Smooth muscle cell (in vitro differentiated cells): ENCODE data around the gene TCF7. TPM values are rescaled to one million over a fixed set of nuclear protein-coding genes. Genes with fewer than 3 reads are reported as not detected.

Experiments
- DNase-seq: peaks from one replicate; lab custom pipeline; 2025; ENCODE audit not compliant: unreplicated experiment; lab: John Stamatoyannopoulos, UW
- H2AFZ ChIP-seq: fragments of 200-600 bp; sonication (generic); 2 replicates; pipeline ENCODE4 v1.6.0; 2016; ENCODE audit warnings: antibody characterized with exemption, low read depth, mild to moderate bottlenecking
- H3F3A ChIP-seq: fragments of 200-600 bp; sonication (generic); 2 replicates; pipeline ENCODE4 v1.6.0; 2017; ENCODE audit warnings: antibody characterized with exemption, low read depth
- H3K27ac ChIP-seq: fragments of 200-600 bp; sonication (generic); 2 replicates; pipeline ENCODE4 v1.5.1; 2016; ENCODE audit warnings: low read depth, mild to moderate bottlenecking
- H3K27me3 ChIP-seq: fragments of 200-600 bp; sonication (generic); 2 replicates; pipeline ENCODE4 v1.6.1; 2016; ENCODE audit warnings: low read depth, mild to moderate bottlenecking
- H3K36me3 ChIP-seq: fragments of 200-600 bp; sonication (generic); 2 replicates; pipeline ENCODE4 v1.5.1; 2016; ENCODE audit warnings: low read depth
- H3K4me1 ChIP-seq: fragments of 200-600 bp; sonication (generic); 2 replicates; pipeline ENCODE4 v1.5.1; 2016; ENCODE audit warnings: low read depth
- H3K4me2 ChIP-seq: fragments of 200-600 bp; sonication (generic); 2 replicates; pipeline ENCODE4 v1.6.0; 2016; ENCODE audit warnings: mild to moderate bottlenecking
- H3K4me3 ChIP-seq: fragments of 200-600 bp; sonication (generic); 2 replicates; pipeline ENCODE4 v1.5.1; 2016; ENCODE audit warnings: mild to moderate bottlenecking
- H3K79me2 ChIP-seq: fragments of 200-600 bp; sonication (generic); 2 replicates; pipeline ENCODE4 v1.6.0; 2016; ENCODE audit warnings: low read depth, mild to moderate bottlenecking
- H3K9ac ChIP-seq: fragments of 200-600 bp; sonication (generic); 2 replicates; pipeline ENCODE4 v1.6.0; 2016; ENCODE audit warnings: low read depth
- H3K9me3 ChIP-seq: fragments of 200-600 bp; sonication (generic); replicated peaks from 2 replicates; pipeline ENCODE4 v1.5.1; 2016; ENCODE audit warnings: low read depth
- H4K20me1 ChIP-seq: fragments of 200-600 bp; sonication (generic); 2 replicates; pipeline ENCODE4 v1.6.0; 2016; ENCODE audit warnings: low read depth
- WGBS: methylation state at CpG from one replicate; pipeline ENCODE4 v1.1.7; 2016; ENCODE audit warnings: low lambda C conversion rate; 5-methylcytosine and 5-hydroxymethylcytosine counted together
- polyA plus RNA-seq: library from polyadenylated mRNA; unstranded; fragments of >200 nt; fragmentation: Nextera tagmentation; extraction: Ambion mirVana; gene quantifications from 2 replicates; pipeline ENCODE4 v1.2.1, GENCODE V29; 2016
- total RNA-seq: library from RNA; depleted of rRNA; stranded (reverse); fragments of >200 nt; gene quantifications from 2 replicates; pipeline ENCODE4 v1.2.3, GENCODE V29; 2014
- TF ChIP-seq, protein P1 (sequence below): fragments of 200-600 bp; sonication (generic); IDR thresholded peaks from 2 replicates; pipeline ENCODE4 v1.5.1; 2017; ENCODE audit warnings: borderline replicate concordance, mild to moderate bottlenecking, antibody characterized with exemption; ENCODE audit not compliant: insufficient read depth, poor library complexity, severe bottlenecking

The TCF7 gene
- total and polyA plus RNA-seq, 2 experiments from 2014 or later, result 1.8 to 3.4 TPM

DNA sequence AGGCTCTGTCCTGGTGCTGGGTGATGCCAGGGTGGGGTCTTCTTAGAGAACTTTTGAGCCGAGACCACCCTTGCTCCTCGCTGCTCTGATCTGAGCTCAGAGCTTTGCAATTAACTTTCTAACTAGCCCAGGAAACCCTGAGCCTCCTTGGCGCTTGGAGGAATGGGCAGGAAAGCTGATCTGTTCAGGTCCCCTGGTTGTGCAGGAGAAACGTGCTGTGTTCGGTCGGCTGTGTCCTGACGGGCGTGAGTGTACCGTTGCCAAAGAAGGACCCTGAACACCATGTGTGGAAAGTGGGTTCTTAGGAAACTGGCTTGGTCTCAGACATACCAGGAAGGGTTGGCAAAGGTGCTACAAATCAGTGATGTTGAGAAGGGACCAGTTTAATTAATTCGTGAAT is 1.8 kb downstream of the TCF7 start:
- Histone ChIP-seq H3K79me2 (no peaks in the 10 kb centered on the region), H3K4me1 (no peaks in the 10 kb centered on the region), H3K4me3 (no peak overlapping the region), H3K36me3 (no peaks in the 10 kb centered on the region), H3K27ac (no peak overlapping the region), H3K4me2 (no peak overlapping the region), H3K9ac (no peak overlapping the region), H3K27me3 (peaks cover 6% of the 10 kb centered on the region), H4K20me1 (peaks cover 19% of the 10 kb centered on the region), H3K9me3 (no peaks in the 10 kb centered on the region), H3F3A (no peaks in the 10 kb centered on the region), H2AFZ (no peak overlapping the region)
- WGBS, result 96% methylated on average over 10 of the region's 10 CpGs
- no peak for DNase-seq
- TF ChIP-seq, protein P1, sequence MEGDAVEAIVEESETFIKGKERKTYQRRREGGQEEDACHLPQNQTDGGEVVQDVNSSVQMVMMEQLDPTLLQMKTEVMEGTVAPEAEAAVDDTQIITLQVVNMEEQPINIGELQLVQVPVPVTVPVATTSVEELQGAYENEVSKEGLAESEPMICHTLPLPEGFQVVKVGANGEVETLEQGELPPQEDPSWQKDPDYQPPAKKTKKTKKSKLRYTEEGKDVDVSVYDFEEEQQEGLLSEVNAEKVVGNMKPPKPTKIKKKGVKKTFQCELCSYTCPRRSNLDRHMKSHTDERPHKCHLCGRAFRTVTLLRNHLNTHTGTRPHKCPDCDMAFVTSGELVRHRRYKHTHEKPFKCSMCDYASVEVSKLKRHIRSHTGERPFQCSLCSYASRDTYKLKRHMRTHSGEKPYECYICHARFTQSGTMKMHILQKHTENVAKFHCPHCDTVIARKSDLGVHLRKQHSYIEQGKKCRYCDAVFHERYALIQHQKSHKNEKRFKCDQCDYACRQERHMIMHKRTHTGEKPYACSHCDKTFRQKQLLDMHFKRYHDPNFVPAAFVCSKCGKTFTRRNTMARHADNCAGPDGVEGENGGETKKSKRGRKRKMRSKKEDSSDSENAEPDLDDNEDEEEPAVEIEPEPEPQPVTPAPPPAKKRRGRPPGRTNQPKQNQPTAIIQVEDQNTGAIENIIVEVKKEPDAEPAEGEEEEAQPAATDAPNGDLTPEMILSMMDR, result no peak

DNA sequence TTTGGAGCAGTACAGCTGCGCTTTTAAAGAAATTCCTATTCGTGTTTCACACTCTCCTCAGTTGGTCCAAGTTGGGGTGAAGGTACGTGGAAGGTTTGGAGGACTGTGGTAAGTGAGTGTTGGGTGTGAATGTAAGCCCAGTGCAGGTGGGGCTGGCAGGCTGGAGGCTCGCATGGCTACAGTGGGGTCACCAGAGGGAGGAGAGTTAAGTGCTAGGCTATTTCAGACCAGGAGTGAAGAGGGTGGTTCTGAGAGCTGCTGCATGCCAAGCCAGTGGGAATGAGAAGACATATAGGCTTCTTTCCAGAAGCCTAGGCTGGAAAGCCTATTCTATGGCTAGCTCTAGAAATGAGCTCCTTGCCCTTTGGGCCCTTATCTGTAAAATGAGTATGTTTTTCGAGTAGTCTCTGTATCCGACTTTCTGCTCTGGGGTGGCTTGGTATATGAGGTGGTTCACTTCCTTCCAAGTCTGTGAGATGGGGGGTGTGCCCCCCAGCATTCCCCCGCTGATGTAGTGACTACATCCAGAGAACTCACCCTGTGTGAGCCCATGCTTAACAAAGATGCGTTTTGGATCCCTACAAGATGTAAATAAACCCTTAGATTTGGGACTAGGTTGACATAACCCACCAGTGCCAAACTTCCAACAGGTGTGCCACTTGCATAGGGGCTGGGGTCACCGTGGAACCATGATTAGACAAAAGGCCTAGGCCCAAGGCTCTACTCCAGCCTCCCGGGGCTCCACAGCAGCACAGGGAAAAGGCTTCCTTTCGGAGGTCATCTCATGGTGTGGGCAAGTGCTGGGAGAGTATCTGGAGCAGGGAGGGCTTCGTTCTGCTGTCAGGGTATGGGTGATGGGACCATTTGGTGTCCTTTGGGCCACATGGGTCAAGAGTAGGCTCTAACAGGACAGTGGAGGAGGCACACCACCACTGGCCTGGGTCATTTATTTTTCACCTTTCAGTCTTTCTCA is 2.6 kb downstream of the TCF7 start:
- no peak overlapping the region for H2AFZ ChIP-seq
- H3K36me3 ChIP-seq, result no peaks in the 10 kb centered on the region
- TF ChIP-seq, protein P1, result no peak
- no peaks in the 10 kb centered on the region for H3F3A ChIP-seq
- H4K20me1 ChIP-seq, result peaks cover 24% of the 10 kb centered on the region
- H3K4me2 ChIP-seq, result no peak overlapping the region
- no peak for DNase-seq
- no peak overlapping the region for H3K9ac ChIP-seq
- no peaks in the 10 kb centered on the region for H3K4me1 ChIP-seq
- WGBS, result 94% methylated on average over 12 of the region's 12 CpGs
- no peaks in the 10 kb centered on the region for H3K9me3 ChIP-seq
- H3K79me2 ChIP-seq, result no peaks in the 10 kb centered on the region
- no peak overlapping the region for H3K4me3 ChIP-seq
- H3K27ac ChIP-seq, result no peak overlapping the region
- H3K27me3 ChIP-seq, result peaks cover 6% of the 10 kb centered on the region

DNA sequence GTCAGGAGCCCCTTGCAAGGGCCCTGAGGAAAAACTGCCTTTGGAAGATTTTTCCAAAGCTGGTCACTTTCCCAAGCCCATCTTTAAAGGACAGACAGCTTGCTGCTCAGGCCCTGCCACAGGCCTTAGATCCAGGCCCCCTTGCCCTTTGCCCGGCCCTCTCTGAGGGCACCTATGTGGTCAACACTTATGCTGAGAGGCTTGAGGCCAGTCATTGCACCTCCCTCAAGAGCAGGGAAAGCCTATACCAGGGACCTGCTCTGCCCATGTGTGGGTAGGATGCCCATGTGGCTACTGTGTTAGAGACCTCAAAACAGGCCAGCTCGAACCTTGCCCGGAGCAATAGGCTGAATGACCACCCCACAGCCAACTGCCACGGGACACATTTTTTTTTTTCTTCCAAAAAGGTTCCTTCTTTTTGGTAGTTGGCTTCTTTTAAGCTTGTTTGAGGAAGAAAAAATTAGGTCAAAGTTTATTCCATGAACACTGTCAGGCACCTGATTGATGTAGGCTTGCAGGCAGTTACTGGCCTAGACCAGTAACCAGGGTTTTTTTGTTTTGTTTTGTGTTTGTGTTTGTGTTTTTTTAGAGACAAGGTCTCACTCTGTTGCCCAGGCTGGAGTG is 3.8 kb downstream of the TCF7 start:
- Histone ChIP-seq H3K27me3 (peaks cover 6% of the 10 kb centered on the region), H3K9me3 (no peaks in the 10 kb centered on the region), H3K9ac (no peak overlapping the region), H3K36me3 (no peaks in the 10 kb centered on the region), H3K4me3 (no peak overlapping the region), H4K20me1 (peaks cover 36% of the 10 kb centered on the region), H3K4me1 (no peaks in the 10 kb centered on the region), H2AFZ (no peak overlapping the region), H3K4me2 (no peak overlapping the region), H3K79me2 (no peaks in the 10 kb centered on the region), H3F3A (no peaks in the 10 kb centered on the region), H3K27ac (no peak overlapping the region)
- WGBS, result 94% methylated on average over 4 of the region's 4 CpGs
- no peak for DNase-seq
- TF ChIP-seq, protein P1, result no peak
